ENCODE results near the gene OPTN.
A peak's percentile ranks its signal among the peaks of the same experiment; 100 is the strongest.

DNA sequence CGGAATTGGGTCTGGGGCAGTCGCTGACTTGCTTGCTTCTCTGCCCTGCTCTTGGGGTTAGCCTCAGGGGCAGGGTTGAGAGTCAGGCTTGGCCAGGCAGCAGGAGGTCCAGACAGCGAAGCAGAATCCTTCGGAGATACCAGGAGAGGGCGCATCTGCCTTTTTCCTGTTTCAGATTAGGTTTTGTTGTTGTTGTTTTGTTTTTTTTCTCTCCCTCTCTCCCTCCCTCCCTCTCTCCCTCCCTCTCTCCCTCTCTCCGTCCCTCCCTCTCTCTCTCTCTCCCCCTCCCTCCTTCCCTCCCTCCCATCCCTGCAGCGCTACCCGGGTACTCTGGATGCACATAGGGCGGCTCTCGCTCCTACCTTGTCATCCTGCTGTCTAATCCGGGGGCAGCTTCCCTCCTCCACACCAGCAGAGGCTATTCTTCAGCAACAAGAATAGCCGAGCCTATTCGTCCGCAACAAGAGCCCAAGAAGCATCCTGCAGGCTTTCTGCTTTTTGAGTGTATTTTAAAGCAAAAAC lies 758 bp upstream of the OPTN start:
- TF ChIP-seq CTCF (IDR thresholded peaks at IDR 0.05) = peak in 1 of 7 experiments; percentile 10
- no peak for TF ChIP-seq POLR2A (IDR thresholded peaks at IDR 0.05)
